IPS DF 4.7 (cell line): ENCODE results near the gene BBLN.

Experiments used
- DNase-seq: peaks from one replicate; pipeline ENCODE4 v3.0.0-alpha.2; 2013; ENCODE audit warnings: low spot score; ENCODE audit errors: extremely low read depth

The BBLN gene

DNA sequence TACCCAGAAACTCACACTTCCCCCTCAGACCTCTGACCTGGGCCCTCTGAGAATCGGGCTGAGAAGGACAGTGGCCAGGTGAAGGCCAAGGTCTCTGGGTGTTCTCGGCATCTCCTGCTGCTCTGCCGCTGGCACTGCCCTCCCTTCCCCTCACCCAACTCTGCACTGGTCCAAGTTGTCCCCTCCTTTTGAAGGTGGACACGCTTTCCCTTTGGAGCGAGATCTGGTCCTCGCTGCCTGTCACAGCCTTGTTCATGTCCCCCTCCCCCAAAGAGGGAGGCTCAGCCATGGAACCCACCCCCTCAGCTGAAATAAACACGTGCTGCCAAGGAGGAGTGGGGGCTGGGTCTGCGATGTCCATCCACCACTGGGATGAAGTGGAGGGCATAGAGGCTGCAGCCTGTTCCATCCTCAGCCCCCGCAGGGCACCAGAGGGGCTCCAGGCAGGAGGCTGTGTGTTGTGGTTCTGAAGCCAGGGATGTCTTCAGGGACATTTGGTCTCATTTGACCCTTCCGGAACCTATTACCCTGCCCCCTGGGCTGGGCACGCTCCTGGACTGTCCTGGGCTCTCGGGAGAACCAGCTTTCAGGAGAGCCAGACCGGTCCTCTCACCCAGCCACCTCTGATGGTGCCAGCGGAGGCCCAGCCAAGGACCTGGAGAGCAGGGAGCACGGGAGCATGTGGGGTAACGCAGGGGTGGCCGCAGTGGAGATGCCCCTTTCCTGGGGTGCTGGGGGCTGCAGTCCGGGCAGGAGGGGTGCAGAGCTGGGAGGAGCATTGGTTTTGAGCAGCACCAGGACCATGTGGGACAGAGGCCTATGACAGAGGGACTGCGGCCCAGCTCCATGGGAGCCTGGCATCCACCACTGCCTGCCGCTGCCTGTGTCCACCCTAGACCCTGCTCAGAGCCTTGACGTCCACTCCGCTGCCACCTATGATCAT lies 15.6 kb upstream of the BBLN start:
- DNase-seq = no peak

DNA sequence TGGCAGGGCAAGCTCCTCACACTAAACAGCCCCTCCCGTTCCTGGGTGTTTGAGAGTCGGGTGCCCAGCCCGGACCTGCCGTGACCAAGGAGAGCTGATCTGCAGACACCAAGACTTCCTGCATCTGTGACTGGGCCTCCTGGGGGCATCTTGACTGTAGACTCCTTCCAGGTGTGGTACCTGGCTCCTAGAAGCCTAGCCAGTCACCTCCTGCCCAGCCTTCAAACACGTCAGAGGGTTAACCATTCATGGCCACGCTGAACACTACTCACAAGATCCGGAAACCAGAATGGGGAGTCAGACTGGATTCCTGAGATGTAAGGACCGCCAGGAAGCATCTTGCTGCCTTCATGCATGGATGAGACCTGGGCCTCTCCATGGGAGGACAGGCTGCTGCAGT lies 14.5 kb upstream of the BBLN start:
- no peak for DNase-seq

DNA sequence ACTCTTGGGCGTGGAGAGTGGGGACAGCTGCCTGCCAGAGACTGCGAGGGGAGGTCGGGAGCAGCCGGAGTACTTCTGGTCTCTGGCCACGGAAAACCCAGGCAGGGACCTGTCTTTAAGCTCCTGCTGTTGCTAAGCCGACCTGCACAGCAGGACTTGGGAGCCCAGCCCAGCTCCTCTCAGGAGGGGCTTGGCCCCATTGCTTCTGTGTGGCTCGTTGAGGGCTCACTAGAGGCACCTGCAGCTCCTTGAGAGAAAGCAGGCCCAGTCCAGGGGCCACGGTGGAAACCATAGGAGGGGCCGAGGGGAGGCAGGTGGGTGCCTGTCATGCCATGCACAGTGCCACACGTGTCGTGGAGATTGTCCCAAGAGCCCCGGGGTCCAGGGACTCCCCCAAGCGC lies 14.1 kb upstream of the BBLN start:
- no peak for DNase-seq

DNA sequence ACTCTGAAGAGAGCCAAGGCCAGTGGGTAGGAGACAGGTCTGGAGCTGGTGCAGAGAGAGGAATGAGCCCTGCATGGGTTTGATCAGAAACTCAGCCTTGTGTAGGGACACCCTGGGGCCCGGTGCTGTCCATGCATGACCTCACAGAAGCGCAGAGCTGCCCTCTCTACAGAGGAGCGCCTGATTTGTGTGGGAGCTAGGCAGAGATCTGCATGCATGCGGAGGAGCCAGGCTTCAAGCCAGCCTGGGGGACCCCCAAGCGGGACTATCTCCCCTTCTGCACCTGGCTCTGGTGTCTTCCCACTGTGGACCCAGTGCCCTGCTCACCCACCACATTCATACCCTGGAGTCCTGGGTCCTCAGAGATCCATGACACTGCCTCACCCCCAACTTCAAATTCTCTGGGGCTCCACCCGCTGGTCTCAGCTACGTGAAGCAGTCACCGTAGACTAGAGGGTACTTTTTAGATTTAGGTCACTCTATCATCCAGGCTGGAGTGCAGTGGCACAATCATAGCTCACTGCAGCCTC lies 13.4 kb upstream of the BBLN start:
- no peak for DNase-seq

DNA sequence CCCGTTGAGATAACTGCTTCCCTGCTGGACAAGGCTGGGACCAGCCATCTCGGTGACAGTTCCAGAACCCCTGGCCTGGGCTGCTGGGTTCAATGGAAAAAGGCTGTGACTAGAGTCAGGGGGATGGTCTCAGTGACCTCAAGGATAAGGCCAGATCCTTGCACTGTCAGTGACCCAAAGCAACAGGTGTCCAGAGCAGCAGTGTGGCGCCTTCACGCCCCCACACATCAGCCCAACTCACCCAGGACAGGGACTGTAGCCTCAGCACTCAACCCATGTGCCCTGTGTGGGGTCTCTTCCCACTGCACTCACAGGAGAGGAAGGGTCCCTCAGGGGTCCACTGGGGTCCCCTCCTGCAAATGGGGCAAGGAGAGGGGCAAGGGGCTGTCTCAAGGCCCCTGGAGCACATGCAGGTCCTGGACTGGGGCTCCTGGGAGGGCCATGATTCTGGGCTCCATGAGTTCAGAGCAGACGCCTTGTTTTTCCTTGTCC lies 11.5 kb upstream of the BBLN start:
- no peak for DNase-seq

DNA sequence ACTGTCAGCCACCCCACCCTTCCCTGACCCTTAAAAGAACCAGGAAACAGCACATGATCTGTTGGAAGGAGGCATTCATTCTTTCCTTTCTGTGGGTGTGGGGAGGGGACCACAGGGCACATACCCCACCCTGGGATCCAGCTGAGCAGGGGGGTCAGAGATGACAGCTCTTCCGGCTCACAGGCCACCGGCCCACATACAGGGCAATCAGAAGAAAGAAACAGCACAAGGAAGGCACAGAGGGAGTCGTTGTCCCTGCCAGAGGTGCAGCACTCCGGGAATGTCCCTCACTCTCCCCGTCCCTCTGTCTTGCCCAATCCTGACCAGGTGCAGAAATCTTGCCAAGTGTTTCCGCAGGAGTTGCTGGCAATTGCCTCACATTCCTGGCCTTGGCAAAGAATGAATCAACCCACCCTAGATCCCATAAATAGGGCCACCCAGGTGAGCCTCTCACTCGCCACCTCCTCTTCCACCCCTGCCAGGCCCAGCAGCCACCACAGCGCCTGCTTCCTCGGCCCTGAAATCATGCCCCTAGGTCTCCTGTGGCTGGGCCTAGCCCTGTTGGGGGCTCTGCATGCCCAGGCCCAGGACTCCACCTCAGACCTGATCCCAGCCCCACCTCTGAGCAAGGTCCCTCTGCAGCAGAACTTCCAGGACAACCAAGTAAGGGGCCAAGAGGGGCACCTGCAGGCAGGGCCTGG lies 10.9 kb upstream of the BBLN start, which contains the start of gene LCN2:
Gene LCN2 (plus strand): TSS at position 453 of the 701 bp plus-strand sequence. CDS start 73 bp downstream, at position 526.
- DNase-seq = no peak

DNA sequence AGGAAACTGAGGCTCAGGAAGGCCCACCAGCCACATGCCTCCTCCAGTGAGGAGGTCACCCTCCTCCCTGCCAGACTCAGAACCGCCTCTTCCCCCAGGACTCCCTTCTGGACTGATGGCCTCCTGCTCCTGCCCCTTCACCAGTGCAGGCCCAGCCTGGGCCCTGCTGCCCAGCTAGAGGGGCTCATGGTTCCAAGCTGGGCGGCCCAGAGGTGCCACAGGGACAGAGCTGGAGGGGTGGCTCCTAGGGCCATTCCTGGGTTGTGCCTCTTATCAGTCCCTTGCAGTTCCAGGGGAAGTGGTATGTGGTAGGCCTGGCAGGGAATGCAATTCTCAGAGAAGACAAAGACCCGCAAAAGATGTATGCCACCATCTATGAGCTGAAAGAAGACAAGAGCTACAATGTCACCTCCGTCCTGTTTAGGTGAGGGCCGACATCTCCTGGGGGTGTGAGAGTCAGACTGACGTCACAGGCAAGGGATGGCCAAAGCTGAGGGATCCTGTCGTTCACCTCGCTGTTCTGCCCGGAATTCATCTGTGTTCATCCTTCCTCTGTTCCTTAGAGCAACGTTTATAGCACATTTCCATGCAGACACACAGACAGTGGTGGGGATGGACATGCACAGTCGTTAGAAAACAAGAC lies 10.0 kb upstream of the BBLN start:
- no peak for DNase-seq

DNA sequence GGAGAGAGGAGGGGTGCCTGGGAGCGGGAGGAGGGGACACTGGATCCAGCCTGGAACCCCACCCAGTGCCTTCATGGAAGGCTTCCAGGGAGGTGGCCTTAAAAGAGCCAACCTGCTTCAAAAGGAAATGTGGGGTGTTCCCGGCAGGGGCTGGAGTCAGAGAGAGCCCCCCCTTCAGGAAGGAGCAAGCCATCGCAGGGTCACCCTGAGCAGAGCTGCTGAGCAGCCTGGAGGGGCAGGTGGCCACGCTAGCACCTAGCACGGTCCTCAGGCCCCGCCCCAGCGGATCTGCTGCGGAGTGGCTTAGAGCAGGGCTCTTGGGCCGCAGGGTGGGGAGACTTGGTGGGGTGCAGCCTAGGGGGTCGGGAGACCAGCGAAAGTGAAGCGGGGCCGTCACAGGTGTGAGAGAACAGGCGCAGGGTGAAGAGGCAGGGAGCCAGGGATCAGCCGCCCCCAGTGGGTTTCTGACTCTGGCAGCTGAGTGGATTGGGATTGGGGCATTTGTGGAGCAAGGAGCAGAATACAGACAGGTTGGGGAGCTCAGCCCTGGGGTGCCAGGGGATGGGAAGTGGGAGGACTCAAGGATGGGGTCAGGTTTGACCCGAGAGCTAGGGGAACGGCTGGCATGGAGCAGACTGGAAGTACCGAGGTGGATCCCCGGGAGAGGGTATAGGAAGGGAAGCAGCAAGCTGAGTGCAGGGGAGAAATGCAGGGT lies 9.3 kb upstream of the BBLN start:
- DNase-seq = no peak

DNA sequence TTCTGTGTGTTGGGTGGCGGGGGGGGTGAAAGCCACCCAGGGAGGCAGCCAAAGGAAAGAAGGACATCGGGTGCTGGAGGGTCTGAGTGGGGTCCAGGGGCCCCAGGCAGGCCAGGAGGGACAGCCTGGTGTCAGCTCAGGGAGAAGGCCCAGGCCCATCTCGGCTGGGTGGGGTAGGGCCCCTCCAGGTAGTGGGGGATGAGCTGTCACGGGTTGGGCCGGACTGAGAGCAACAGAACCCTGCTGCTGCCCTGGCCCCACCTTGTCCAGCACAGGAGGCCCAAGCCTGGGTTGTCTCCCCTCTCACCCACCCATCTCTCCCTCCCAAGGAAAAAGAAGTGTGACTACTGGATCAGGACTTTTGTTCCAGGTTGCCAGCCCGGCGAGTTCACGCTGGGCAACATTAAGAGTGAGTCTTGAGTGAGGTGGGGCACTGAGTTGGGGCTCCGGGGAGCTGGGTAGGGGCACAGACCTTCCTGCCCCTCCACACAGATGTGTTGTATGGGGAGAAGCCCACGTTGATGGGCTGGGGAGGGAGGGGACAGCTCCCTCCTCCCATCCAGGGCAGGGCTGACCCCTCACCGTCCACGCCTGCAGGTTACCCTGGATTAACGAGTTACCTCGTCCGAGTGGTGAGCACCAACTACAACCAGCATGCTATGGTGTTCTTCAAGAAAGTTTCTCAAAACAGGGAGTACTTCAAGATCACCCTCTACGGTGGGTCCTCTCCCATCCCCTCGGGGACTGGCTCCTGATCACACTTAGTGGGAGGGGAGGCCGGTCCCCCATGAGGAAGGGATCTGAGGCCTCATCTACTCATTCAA lies 8.5 kb upstream of the BBLN start:
- DNase-seq = no peak

DNA sequence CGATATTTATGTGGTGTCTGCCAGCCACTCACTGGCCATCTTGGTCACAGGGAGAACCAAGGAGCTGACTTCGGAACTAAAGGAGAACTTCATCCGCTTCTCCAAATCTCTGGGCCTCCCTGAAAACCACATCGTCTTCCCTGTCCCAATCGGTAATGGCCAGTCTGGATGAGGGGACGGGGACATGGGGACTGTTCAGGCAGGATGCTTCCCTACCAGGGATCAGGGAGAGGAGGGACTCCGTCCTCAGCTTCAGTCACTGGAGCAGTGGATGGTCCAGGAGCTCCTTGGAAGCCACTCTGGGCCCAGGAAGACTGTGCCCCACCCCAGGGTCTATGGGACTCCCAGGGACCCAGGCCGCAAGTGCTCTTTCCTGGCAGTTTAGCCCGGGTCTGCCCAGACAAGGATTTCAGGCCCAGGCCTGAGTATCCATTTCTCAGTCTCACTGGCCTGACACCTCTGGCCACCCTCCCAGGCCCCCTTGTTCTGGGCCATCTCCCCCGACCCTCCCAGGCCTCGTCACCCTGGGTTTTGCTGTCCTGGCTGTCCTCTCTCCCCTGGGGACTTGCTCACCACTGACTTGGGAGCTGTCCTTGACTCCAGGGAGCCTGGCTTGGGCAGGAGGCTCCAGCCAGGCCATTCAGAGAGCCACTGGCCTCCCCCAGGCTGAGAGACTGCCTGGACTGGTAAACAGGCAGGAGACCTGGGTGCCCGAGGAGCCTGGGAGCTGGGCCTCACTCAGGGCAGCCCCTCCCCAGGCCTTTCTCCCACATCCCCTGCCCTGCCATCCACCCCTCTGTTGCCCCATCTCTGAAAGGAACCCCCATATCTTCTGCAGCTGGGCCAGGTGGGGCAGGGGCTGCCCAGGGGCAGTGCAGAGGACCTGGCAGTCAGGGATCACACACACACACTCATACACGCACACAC lies 7.7 kb upstream of the BBLN start:
- no peak for DNase-seq

DNA sequence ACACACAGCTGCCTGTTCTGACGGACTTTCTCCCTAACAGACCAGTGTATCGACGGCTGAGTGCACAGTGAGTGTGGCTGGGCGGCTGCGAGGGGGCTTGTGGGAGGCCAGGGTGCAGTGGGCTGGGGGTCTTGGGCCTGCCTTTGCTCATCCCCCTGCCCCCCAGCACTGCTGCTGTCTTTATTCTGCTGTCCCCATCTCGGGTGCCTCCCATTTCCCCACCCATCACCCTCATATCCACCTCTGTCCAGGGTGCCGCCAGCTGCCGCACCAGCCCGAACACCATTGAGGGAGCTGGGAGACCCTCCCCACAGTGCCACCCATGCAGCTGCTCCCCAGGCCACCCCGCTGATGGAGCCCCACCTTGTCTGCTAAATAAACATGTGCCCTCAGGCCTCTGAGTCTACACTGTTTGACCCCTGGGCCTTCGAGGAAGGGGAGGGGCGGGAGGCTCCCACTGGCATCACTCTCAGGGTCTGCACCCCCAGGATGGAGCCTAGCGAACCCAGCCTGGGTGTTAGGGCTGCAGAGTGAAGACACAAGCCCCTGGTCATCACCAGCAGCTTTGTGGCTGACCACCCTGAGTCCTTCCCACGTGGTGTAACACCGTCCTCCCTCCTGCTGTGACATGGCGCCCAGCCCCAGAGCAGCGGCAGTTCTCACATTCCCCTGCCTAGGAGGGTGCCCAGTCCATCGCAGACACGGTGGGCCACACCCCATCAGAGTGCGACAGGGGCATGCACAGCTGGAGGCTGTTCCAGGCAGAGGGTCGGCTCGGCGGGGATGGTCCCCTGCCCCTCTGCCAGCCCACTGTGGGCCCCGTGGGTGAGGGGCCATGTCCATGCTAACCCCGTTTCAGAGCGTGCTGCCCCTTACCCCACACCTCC lies 6.8 kb upstream of the BBLN start:
- no peak for DNase-seq

DNA sequence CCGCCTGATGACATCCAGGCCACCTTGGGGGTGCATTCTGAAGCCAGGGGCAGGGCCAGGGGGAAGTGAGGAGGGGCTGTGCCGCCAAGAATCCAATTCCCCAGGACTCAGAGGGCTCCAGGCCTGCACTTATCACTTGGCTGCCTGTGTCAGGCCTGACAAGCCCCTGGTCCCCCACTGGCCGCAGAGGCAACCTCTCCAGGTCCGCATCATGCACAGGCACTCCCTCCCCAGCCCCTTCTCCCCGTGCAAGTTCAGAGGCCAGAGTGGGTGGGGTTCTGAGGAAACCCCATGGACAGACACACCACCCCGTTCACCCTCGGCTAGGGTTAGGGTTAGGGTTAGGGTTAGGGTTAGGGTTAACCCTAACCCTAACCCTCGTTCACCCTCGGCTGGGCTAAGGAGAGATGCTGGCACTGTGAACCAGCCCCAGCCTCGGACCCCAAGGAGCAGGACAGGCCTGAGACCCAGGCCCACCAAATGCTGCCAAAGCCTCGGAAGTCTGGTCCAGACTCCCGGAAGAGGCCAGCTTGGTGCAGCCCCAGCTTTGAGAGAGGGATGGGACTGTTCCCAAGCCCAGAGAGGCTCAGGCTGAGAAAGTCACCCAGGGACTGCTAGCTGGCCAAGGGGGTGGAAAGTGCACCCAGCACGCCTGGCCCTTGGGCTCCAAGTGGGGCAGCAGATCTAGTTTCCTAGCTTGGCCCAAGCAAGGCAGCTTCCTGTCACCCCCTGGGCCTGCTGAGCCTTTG lies 5.9 kb upstream of the BBLN start:
- DNase-seq = no peak

DNA sequence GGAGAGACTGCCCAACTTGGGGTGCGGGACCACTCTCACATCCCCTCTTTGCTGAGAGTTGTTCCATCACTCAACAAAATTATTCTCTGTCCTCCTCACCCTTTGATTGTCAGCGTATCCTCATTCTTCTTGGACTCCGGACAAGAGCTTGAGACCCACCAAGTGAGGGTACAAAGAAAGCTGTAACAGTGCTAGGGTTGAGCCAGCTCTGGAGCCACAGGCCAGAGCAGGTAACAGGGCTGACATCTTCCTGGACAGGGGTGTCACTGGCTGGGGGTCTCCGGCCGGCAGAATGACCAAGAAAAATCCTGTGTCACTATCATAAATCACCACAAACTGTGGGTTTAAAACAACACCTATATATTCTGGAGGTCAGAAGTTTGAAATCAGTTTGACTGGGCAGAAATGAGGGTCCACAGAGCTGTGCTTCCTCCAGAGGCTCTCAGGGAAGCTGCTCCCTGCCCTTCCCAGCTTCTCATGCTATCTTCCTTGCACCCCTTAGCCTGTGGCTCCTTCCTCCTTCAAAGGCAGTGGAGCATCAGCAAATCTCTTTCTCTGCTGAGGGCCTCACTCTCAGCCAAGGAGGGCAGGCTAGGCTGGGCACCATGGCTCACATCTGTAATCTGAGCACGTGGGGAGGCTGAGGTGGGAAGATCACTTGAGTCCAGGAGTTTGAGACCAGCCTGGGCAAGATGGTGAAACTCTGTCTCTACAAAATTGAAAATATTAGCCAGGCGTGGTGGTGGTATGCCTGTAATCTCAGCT lies 4.1 kb upstream of the BBLN start:
- no peak for DNase-seq

DNA sequence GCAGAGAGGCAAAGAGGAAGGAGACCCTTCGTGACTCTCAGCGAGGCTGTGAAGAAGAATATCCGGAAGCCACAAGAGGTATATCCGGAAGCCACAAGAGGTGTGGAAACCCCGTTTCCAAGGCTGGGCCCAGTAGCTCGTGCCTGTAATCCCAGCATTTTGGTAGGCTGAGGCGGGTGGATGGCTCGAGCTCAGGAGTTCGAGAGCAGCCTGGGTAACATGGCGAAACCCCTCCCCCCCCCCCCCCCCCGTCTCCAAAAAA lies 612 bp upstream of the BBLN start:
- DNase-seq = no peak

DNA sequence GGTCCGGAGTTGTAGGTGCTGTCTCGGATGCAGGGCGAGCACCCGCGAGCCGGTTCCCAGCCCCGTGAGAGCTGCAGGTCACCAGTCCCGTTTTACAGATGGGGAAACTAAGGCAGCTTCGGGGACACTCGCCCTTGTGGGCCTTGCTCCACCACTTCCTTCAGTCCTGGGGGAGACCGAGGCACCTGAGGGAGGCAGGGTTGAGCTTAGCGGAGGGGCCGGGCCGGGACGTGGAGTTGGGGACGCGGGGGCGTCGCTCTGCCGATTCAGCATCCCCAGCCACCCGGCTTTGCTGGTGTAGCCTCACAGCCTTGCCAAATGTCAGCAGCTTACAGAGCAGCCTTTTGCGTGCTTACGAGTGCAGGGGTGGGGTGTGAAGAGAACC lies 530 bp downstream of the BBLN start:
- DNase-seq = no peak

DNA sequence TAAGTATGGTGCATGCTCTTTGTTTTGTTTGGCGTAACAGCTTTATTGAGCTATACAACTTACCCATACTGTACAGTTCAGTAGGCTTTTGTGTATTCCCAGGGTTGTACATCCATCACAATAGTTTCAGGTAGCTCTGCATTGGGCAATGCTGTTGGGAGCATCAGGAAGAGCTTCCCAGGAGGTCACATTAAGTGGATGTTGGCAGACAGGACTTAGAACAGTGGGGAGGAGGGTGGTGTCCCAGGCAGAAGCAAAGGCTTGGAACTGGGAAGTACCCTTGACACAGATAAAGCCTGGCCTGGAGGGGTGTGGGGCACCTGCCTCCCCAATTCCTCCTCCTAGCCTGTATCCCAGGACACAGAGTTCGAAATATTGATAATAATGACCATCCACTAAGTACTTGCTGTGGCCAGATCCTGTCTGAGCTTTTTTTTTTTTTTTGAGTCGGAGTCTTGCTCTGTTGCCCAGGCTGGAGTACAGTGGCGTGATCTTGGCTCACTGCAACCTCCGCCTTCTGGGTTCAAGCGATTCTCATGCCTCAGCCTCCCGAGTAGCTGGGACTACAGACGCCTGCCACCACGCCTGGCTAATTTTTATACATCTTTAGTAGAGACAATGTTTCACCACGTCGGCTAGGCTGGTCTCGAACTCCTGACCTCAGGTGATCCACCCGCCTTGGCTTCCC lies 1.3 kb downstream of the BBLN start:
- no peak for DNase-seq
